Renal pelvis (tissue), 4 donors: ENCODE measurements around the gene FBXL22. TPM values are rescaled to one million over a fixed set of nuclear protein-coding genes. Genes with fewer than 3 reads are reported as not detected.
"Not testable (repeated sequence)": the region's sequence is repeated elsewhere in the genome, so short reads cannot be mapped to it uniquely, and the experiment has no call there.

ENCODE experiments used
- DNase-seq: peaks from one replicate; pipeline ENCODE4 v3.0.0-alpha.2; 2013
- polyA plus RNA-seq, 3 donors: library from polyadenylated mRNA; unstranded; fragments of 120-200 nt; gene quantifications; one replicate each; pipeline ENCODE4 v1.2.1, GENCODE V29; 2013; ENCODE audit not compliant: insufficient read length in 3 of 3

The FBXL22 gene
- polyA plus RNA-seq, 3 donors, result 1.5 to 1.6 (median 1.6) TPM

DNA sequence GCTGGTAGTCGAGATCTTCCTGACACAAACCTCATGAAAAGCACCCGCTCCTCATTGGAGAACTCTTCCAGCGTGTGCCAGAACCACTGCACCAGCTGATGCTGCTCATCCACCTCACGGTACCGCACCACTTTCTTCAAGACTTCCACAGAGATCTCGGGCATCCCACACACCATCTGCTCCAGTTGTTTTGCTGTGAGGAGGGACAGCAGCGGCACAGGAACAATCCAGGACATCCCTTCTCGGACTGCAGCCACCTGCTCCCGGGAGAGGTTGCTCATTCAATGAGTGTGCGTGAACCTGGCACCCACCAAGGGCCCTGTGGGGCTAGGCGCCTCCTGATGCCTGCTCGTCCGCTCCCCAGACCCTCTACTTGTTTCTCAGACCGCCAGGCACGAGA is 15.1 kb downstream of the FBXL22 start:
- DNase-seq, result no peak

- no peak for DNase-seq
Measured at GRCh38 chr15:63615935-63616334, 18.7 kb downstream of the FBXL22 start.

- not testable (repeated sequence) for DNase-seq
Measured at GRCh38 chr15:63617147-63617546, 20.0 kb downstream of the FBXL22 start.

DNA sequence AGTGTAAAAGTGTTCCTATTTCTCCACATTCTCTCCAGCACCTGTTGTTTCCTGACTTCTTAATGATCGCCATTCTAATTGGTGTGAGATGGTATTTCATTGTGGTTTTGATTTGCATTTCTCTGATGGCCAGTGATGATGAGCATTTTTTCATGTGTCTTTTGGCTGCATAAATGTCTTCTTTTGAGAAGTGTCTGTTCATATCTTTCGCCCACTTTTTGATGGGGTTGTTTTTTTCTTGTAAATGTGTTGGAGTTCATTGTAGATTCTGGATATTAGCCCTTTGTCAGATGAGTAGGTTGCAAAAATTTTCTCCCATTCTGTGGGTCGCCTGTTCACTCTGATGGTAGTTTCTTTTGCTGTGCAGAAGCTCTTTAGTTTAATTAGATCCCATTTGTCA is 20.4 kb downstream of the FBXL22 start:
- not testable (repeated sequence) for DNase-seq

GRCh38 chr15:63620760-63621159 is 23.6 kb downstream of the FBXL22 start:
- not testable (repeated sequence) for DNase-seq

GRCh38 chr15:63623232-63623969 is 26.2 kb downstream of the FBXL22 start:
- no peak for DNase-seq

GRCh38 chr15:63626955-63627354 is 29.8 kb downstream of the FBXL22 start:
- DNase-seq, result no peak

GRCh38 chr15:63628123-63628822 is 31.1 kb downstream of the FBXL22 start:
- no peak for DNase-seq

DNA sequence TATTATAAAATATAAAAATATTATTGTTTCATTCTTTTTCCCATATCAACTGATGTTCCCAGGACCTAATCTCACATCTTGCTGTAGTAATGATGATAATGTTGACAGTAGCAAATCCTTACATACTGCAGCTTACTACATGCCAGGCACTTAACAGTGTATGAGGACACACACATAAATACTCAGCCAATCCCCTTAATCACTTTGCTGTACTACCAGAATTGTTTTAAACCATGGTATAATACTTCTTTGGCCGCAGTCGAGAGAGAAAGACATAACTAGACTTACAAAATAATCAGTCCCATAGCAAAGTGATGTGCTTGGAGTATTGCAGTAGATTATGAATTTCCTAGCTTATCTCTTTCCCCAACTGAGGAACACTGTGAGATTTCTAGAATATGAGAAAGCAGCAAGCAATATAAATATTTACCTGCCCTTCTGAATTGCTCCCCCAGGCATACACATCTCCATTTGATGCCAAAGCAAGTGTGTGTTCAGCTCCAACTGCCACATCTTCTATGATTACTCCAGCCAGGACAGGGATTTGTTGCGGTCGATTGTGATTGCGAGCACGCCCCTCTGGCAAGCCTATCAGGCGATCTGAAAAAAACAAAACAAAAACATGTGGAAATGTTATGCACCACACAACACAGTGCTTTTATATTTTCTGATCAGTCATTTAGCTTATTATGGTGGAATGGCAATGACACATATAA is 33.0 kb downstream of the FBXL22 start:
- DNase-seq, result no peak

GRCh38 chr15:63633312-63633711 is 36.1 kb downstream of the FBXL22 start:
- DNase-seq, result no peak

DNA sequence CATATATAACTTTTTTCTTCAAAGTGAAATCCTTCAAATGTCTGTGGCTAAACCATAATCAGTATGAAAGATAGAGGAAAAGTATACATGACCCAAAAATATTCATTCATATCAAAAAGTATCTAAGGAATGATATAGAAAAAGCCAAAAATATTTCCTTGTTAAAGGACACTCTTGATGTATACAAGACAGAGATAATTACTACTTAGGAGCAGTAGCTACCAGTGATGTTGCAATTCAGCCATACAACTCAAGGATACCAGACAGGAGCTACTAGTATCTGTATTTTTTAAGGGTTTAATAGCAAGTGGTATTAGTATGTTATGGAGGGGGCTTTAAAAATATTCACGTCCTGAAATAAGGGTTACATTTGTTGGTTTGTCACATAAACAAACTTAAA is 37.0 kb downstream of the FBXL22 start:
- DNase-seq, result no peak

GRCh38 chr15:63636518-63637061 is 39.4 kb downstream of the FBXL22 start:
- DNase-seq, result no peak

DNA sequence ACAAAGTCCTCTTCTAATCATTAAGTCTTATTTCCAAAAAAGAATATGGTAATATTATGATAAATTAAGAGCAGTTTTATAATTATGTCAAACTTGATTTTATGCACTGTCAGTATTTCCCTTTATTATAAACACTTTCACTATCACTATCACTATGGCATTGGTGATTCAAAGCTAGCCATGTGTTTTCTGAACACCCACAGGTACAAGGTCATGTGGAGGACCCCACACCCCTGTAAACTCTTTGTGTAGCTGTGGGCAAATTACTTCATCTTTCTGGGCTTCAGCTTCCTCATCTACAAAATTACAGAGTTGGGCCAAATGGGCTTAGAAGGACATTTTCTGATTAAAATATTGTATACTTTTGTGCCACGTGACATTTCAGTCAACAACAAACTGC is 41.7 kb downstream of the FBXL22 start:
- no peak for DNase-seq

GRCh38 chr15:63640146-63640545 is 43.0 kb downstream of the FBXL22 start:
- DNase-seq, result no peak

Other genes starting within 250 kb of the FBXL22 start
- 100 to 1,000 TPM in 2 of 3 donors, 10 to 100 TPM in 1; 92.1 to 128 (median 123) TPM for gene CA12, start 215.5 kb upstream of the FBXL22 start, polyA plus RNA-seq
- 10 to 100 TPM; 36.3 to 45.9 (median 40.2) TPM for gene USP3, start 92.8 kb upstream of the FBXL22 start, polyA plus RNA-seq
- 10 to 100 TPM; 66.9 to 79.2 (median 70.1) TPM for gene HERC1, start 236.6 kb downstream of the FBXL22 start, polyA plus RNA-seq